NCI-H1417 treated with DMSO at 0.1 percent for 48 hours (cell line): ENCODE data around the gene CXCR6.

Experiments used
- DNase-seq: peaks from one replicate; lab custom pipeline; 2025; lab: John Stamatoyannopoulos, UW

Gene CXCR6

GRCh38 chr3:45943207-45943846 is at the start of gene CXCR6:
CXCR6 (plus strand) TSS chr3:45943464; CDS start chr3:45946482, 3,018 bp downstream.
- no peak for DNase-seq

- DNase-seq: no peak
Measured at GRCh38 chr3:45894015-45894414, 49.2 kb upstream of the CXCR6 start.

DNA sequence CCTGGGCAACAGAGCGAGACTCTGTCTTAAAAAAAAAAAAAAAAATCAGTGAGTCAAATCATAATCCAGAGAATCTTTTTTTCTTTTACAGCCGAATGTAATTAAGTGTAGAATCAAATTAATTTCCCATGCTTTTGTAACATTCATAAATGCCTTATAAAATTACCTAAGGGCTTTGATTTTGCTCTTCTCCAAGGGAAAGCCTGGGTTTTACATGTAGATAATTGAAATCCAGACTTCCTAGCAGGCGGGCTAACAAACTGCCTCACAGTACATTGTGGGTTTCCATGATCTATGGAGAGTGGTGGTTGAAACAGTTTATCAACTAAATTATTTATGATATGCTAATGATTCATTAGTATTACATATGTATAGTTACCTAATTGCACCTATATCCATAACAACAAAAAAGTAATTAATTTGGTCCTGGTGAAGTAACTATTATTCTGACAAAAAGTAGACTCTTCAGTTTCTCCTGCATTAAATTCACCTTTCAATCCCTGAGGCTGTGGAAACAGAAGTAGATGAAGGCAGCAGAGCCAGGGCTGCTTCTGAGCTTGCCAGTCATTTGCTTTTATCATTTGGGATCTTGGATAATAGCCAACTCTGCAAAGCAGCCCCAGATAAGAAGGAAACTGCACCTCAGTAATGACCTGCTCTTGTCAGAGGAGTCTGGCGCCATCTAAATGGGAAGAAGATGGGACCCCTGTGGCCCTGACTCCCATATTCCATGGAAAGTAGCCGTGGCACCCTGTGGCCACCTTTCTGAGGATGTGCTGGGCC is 47.4 kb upstream of the CXCR6 start:
- DNase-seq: no peak

GRCh38 chr3:45896956-45897355 is 46.3 kb upstream of the CXCR6 start:
- no peak for DNase-seq

DNA sequence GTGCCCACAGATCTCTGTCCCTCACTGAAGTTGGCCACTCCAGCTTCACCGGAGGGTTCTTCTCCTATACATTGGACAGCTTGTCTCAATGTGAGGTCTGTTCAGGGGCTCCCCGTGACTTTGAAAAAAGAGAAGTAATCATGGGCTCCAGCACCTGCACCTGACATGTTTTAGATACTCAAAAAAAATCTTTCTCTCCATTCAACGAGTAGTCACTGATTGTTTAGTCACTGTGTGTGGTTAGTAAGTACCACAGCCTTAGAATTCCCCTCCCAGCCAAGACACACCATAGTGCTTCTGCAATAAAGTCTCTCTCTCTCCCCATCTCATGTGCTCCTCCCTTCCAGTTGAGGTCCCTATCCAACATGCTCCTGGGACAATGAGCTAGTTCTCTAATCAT is 38.3 kb upstream of the CXCR6 start:
- DNase-seq: no peak

DNA sequence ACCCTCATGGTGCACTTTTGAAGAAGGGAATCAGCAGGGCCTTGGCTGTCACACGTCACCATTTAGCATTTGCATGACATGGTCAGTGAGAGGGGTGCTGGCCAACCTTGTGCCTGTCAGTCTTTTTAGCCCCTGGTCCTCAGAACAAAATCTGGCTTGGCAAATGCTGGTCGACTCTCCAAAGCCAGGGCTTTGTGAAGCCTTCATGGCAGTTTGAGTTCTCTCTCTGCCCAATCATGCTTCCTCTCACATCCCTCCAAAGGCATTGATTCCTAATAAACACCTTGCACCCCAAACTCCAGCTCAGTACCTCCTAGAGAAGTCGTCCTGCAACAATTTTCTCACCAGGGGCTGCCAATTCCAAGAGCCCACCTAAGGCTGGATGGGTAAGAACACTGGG is 37.5 kb upstream of the CXCR6 start:
- no peak for DNase-seq

GRCh38 chr3:45906681-45907407 is 36.4 kb upstream of the CXCR6 start:
- no peak for DNase-seq

DNA sequence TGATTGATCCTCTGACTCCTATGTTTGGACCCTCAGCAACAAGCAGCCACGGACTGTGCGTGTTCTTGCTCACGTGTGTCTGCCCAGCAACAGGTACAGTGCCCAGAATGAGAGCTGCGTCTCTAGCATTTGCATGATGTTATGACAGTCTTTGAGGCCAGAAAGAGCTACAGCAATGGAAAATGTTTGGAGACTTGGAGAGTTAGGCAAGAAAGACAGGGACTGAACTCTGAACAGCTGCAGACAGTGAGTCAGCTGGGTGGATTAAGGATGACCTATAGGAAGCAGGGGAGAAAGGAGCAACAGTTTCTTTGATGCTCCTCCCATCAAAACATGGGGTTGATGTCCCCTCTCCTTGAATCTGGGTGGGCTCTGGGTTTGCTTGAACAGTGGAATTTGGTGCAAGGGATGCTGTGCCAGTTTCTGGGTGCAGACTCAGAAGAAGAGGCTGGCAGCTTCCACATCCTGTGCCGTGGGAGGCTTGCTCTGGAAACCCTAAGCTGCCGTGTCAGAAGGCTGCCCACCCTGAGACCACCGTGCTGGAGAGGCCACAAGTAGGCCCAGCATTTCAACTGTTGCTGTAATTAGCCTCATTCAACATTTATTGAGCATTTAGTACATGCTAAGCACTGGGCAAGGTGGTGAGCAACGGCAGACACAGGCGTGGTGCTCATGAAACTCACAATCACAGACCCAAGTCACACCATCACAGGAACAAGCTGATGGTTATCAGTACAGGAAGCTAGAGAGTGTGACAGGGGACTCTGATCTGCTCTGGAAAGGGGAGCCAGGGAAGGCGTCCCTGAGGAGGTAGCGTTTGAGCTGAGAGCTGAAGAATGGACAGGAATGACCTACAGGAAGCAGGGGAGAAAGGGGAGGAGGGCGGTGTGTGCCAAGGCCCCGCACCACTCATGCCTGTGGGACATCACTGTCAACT is 35.2 kb upstream of the CXCR6 start:
- DNase-seq: no peak

- DNase-seq: no peak
Measured at GRCh38 chr3:45908761-45909160, 34.5 kb upstream of the CXCR6 start.

DNA sequence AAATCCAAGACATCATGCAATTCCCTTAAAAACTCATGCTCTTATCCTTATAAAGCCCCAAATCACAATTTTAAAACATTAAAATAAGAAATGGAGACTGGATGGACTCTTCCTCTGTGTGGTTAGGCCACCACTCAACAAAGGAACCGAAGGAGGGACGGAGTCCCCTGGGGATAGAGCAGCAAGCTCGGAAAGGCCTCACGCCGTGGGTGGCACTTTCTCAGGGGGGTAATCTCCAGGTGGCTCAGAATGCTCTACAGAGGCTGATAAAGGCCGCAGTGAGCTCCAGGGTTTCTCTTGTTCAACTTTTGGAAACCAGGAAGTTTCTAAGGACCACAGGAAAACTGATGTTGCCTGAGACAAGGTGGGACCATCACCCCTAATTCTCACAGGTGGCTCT is 33.7 kb upstream of the CXCR6 start:
- no peak for DNase-seq

DNA sequence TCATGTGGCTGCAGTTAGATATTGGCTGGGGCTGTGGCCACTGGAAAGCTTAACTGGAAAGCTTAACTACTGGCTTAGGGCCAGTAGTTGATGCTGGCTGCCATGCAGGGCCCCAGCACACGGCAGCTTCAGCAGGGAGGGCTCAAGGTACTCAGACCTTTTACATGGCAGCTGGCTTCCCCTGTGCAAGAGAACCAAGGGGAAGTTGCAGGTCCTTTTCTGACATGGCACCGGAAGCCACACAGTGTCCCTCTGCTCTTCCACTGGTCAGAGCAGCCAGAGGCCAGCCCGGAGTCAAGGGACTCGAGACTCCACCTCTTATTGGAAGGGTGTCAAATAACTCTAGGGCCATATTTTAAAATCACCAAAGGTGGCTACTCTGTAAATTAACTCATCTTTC is 32.4 kb upstream of the CXCR6 start:
- DNase-seq: no peak

DNA sequence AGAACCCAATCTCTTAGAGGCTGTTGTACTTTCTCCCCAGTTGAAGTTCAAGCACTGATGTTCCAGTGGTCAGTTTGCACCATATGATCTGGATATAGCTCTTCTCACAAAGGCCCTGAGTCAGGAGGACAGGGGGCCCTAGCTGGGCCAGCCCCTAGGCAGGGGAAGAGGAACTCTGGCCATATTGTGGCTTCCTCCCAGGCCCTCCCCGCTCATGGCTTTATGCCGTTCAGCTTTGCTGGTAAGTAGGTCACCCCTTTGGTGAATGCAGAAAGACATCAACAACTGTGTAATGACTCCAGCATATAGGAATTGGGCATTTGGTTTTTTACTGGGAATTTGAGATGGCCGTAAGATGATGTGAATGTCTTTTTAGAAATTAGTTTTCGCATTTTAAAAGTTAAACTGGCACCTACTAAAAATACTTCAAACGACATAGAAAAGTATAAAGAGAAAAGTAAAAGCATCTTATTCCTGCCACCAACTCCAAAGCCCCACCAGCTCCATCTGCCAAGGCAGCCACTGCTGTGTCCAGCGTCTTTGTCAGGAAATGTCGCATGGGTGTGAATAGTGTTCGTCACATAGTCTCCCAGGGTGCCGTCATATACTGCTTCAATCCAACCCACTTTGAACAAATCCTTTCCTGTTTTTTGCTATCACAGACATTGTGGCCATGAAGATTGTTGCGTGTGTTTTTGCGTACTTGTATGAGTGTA is 31.6 kb upstream of the CXCR6 start:
- DNase-seq: no peak

DNA sequence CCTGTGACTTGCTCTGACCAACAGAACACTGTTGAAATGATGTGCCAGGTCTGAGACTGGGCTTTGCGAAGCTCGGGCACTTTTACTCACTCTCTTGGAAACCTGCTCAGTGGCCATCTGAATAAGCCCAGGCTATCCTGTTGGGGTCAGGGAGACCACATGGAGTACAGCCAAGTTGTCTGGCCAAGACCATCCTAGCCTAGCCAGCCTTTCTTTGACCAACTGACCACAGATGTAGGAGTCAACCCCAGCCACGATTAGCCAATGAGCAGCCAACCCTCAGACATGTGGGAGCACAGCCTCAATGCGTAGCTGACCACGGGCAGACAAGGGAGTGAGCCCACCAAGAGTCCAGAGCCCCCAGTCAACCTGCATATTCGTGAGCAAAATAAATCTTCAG is 30.8 kb upstream of the CXCR6 start:
- no peak for DNase-seq

- no peak for DNase-seq
Measured at GRCh38 chr3:45914362-45915058, 28.8 kb upstream of the CXCR6 start.

- no peak for DNase-seq
Measured at GRCh38 chr3:45915059-45915439, 28.2 kb upstream of the CXCR6 start.

- no peak for DNase-seq
Measured at GRCh38 chr3:45915518-45916231, 27.6 kb upstream of the CXCR6 start.

DNA sequence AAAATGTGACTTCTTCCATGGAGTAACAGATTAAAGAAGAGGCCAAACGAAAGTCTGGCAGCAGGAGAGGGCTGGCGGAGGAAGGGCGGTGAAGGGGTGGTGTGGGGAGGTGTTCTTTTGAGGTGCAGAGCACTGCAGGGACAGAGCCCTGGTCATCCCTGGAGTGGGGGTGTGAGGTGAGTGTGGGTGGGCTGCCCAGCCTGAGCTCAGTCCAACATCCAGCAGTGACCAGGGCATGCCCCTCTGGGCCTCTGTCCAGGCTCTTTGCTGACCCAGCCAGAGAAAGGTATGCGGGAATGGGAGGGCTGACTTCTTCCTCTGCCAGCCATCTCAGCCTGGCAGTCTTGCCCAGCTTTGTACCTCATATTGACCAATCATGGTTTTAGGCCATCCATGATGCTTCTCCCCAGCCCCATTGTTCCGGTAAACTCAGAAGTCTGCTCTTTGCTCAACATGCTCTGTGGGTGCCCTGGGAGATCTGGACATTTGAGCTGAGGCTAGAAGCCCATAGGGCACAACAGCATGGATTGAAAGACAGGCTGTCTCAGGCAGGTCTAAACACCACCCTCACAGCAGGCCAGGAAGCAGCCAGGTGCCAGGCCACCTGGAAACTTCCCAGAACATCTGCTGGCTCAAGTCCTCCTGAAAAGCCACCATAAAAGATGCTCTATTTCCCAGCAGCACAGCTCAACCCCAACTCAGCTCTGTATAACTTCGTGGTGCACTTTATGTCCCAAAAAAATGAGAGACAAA is 25.9 kb upstream of the CXCR6 start:
- no peak for DNase-seq

- DNase-seq: no peak
Measured at GRCh38 chr3:45921158-45922038, 21.9 kb upstream of the CXCR6 start.

DNA sequence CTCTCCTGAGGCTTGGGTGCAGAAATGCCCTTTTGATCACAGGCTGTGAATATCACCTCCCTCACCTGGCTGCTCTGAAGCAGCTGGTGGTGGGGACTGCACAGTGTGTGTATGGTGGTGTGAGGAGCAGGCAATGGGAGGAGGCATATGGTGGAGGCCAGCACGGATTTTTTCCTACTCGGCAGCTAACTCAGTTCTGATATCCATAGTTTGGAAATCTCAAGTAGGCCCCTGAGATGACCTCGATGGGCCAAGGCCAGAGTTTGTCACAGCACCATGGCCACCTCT is 21.3 kb upstream of the CXCR6 start:
- no peak for DNase-seq
